Measurements from ENCODE around the gene DNAJB14. TPM values are rescaled to one million over a fixed set of nuclear protein-coding genes. Genes with fewer than 3 reads are reported as not detected.

DNAJB14 gene
- total RNA-seq, 1 experiment from 2014 or later: 18.9 TPM

GRCh38 chr4:99947190-99947578 is 766 bp upstream of the DNAJB14 start:
- Histone ChIP-seq H3K9me2 (replicated peaks; ENCODE audit: low read length) (no peaks in the 10 kb centered on the region), H3K27me3 (ENCODE audit: low read length) (no peaks in the 10 kb centered on the region), H2AFZ (ENCODE audit: low read length) (peak overlapping the region; percentile 62; the same call in 1 of the 2 replicates), H3K4me3 (ENCODE audit: low read length) (peak overlapping the region; percentile 96), H3K4me2 (ENCODE audit: low read length) (peak overlapping the region; percentile 100), H4K20me1 (ENCODE audit: low read length) (peaks cover 20% of the 10 kb centered on the region), H3K27ac (ENCODE audit: low read length) (peak overlapping the region; percentile 50), H3K36me3 (ENCODE audit: low read depth, low read length) (peaks cover 12% of the 10 kb centered on the region), H3K4me1 (ENCODE audit: insufficient read depth, low read length) (peaks cover 37% of the 10 kb centered on the region), H3K9ac (ENCODE audit: low read length) (peak overlapping the region; percentile 40; the same call in 1 of the 2 replicates), H3K9me3 (ENCODE audit: low read length) (no peaks in the 10 kb centered on the region), H3F3A (ENCODE audit: low read length, unreplicated experiment) (no peaks in the 10 kb centered on the region), H3K79me2 (ENCODE audit: low read length) (peaks cover 67% of the 10 kb centered on the region)
- no peak for DNase-seq
- no TSS peak for BruUV-seq (replicated peaks)
- TF ChIP-seq EZH2phosphoT487 (IDR thresholded peaks at IDR 0.05; ENCODE audit: borderline replicate concordance, low read length): no peak
- no peak for TF ChIP-seq CTCF (conservative IDR thresholded peaks at IDR 0.05; ENCODE audit: low read depth, low read length)
- no peak for TF ChIP-seq EZH2 (IDR thresholded peaks at IDR 0.05; ENCODE audit: low read length, unreplicated experiment)
- no peak for ATAC-seq
- POLR2A ChIA-PET (ENCODE audit: unreplicated experiment): no interaction called here
- CTCF ChIA-PET: no interaction called here
- intact Hi-C loops (cut with micrococcal nuclease): loop anchor here (5.0 kb wide), 2 partner anchors 50 to 130 kb away; partner anchors contain the start of gene DAPP1

GRCh38 chr4:99945718-99946355 is 581 bp downstream of the DNAJB14 start:
- Histone ChIP-seq H3K4me3 (ENCODE audit: low read length) (peak overlapping the region; percentile 96), H3F3A (ENCODE audit: low read length, unreplicated experiment) (no peaks in the 10 kb centered on the region), H3K27me3 (ENCODE audit: low read length) (no peaks in the 10 kb centered on the region), H3K79me2 (ENCODE audit: low read length) (peaks cover 80% of the 10 kb centered on the region), H3K9me3 (ENCODE audit: low read length) (no peaks in the 10 kb centered on the region), H3K36me3 (ENCODE audit: low read depth, low read length) (peaks cover 12% of the 10 kb centered on the region), H3K4me2 (ENCODE audit: low read length) (peak overlapping the region; percentile 80), H3K9ac (ENCODE audit: low read length) (peak overlapping the region; percentile 81), H2AFZ (ENCODE audit: low read length) (peak overlapping the region; percentile 77), H4K20me1 (ENCODE audit: low read length) (peaks cover 20% of the 10 kb centered on the region), H3K9me2 (replicated peaks; ENCODE audit: low read length) (no peaks in the 10 kb centered on the region), H3K27ac (ENCODE audit: low read length) (peak overlapping the region; percentile 41), H3K4me1 (ENCODE audit: insufficient read depth, low read length) (peaks cover 34% of the 10 kb centered on the region)
- ATAC-seq: peak; percentile 9
- POLR2A ChIA-PET (ENCODE audit: unreplicated experiment): interaction anchor here (0.7 kb wide), 2 partner anchors 19 to 535 kb away, joined by 3 to 5 read pairs; no protein-coding TSS in a partner anchor
- peak; percentile 15 for DNase-seq
- no TSS peak for BruUV-seq (replicated peaks)
- no peak for TF ChIP-seq EZH2 (IDR thresholded peaks at IDR 0.05; ENCODE audit: low read length, unreplicated experiment)
- TF ChIP-seq EZH2phosphoT487 (IDR thresholded peaks at IDR 0.05; ENCODE audit: borderline replicate concordance, low read length): no peak
- no peak for TF ChIP-seq CTCF (conservative IDR thresholded peaks at IDR 0.05; ENCODE audit: low read depth, low read length)
- CTCF ChIA-PET: no interaction called here
- intact Hi-C loops (cut with micrococcal nuclease): loop anchor here (5.0 kb wide), 2 partner anchors 49 to 129 kb away; partner anchors contain the start of gene DAPP1

- Histone ChIP-seq H3K79me2 (ENCODE audit: low read length) (peaks cover 80% of the 10 kb centered on the region), H4K20me1 (ENCODE audit: low read length) (peaks cover 20% of the 10 kb centered on the region), H3K27me3 (ENCODE audit: low read length) (no peaks in the 10 kb centered on the region), H3K27ac (ENCODE audit: low read length) (no peak overlapping the region), H3K4me2 (ENCODE audit: low read length) (peak overlapping the region; percentile 80), H3F3A (ENCODE audit: low read length, unreplicated experiment) (no peaks in the 10 kb centered on the region), H2AFZ (ENCODE audit: low read length) (no peak overlapping the region), H3K9me2 (replicated peaks; ENCODE audit: low read length) (no peaks in the 10 kb centered on the region), H3K4me3 (ENCODE audit: low read length) (no peak overlapping the region), H3K36me3 (ENCODE audit: low read depth, low read length) (peaks cover 12% of the 10 kb centered on the region), H3K9me3 (ENCODE audit: low read length) (no peaks in the 10 kb centered on the region), H3K9ac (ENCODE audit: low read length) (no peak overlapping the region), H3K4me1 (ENCODE audit: insufficient read depth, low read length) (peaks cover 34% of the 10 kb centered on the region)
- BruUV-seq (replicated peaks): no TSS peak
- ChIA-PET POLR2A (ENCODE audit: unreplicated experiment) (interaction anchor here (0.6 kb wide), 1 partner anchor 1422 kb away, joined by 4 read pairs; no protein-coding TSS in a partner anchor), CTCF (no interaction called here)
- intact Hi-C loops (cut with micrococcal nuclease): no loop called here
- DNase-seq (no peak), ATAC-seq (no peak)
- TF ChIP-seq CTCF (conservative IDR thresholded peaks at IDR 0.05; ENCODE audit: low read depth, low read length): no peak
- no peak for TF ChIP-seq EZH2 (IDR thresholded peaks at IDR 0.05; ENCODE audit: low read length, unreplicated experiment)
- no peak for TF ChIP-seq EZH2phosphoT487 (IDR thresholded peaks at IDR 0.05; ENCODE audit: borderline replicate concordance, low read length)
Observed at GRCh38 chr4:99943904-99944437, 2.4 kb downstream of the DNAJB14 start.
